ENCODE measurements around the gene SCNN1A.

Gene SCNN1A

DNA sequence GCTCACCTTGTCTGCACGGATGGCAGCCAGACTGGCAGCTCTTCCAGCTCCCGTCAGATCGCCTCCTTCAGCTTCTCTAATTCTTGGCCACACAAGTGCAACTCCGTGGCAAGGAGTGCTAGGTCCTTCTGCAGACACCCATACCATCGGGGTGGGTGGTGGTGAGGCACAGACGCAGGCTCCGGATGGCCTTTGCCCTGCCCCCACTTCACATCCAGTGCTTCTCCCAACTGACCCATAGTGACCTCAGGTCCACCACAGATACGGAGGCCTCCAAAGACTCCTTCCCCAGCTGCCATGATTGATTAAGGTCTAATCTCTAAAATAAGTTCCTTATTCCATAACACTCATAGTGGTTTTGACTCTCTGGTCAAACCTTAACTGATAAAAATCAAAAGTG is 49.5 kb upstream of the SCNN1A start (continued):
- TF ChIP-seq, protein P1, sequence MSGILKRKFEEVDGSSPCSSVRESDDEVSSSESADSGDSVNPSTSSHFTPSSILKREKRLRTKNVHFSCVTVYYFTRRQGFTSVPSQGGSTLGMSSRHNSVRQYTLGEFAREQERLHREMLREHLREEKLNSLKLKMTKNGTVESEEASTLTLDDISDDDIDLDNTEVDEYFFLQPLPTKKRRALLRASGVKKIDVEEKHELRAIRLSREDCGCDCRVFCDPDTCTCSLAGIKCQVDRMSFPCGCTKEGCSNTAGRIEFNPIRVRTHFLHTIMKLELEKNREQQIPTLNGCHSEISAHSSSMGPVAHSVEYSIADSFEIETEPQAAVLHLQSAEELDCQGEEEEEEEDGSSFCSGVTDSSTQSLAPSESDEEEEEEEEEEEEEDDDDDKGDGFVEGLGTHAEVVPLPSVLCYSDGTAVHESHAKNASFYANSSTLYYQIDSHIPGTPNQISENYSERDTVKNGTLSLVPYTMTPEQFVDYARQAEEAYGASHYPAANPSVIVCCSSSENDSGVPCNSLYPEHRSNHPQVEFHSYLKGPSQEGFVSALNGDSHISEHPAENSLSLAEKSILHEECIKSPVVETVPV (CRISPR knock-in tag; IDR thresholded peaks at IDR 0.05) = no peak
- TF ChIP-seq CSDC2 (CRISPR knock-in tag; IDR thresholded peaks at IDR 0.05) = no peak

DNA sequence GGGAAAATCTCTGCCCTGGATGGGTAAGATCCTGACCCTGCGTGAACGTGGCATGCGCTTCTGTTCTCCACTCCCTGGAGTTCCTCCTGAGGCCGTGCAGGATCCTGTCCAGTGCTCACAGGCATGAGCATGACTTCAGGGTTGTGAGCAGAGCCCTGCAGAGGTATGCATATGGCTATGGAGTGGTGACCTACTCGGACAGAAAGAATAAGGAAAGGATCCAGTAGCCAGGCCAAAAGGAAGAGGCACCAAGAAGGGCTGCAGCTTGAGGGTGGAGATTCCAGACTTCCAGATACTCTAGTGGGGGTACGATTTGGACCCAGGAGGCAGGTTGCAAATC is 48.6 kb upstream of the SCNN1A start:
- TF ChIP-seq SNAI2 (CRISPR knock-in tag; IDR thresholded peaks at IDR 0.05) (no peak), TOX (CRISPR knock-in tag; IDR thresholded peaks at IDR 0.05; ENCODE audit: borderline replicate concordance) (no peak), OSR1 (CRISPR knock-in tag; IDR thresholded peaks at IDR 0.05) (no peak), ZFP30 (CRISPR knock-in tag; IDR thresholded peaks at IDR 0.05) (no peak), BACH2 (CRISPR knock-in tag; IDR thresholded peaks at IDR 0.05; ENCODE audit: borderline replicate concordance) (no peak), ISL1 (CRISPR knock-in tag; IDR thresholded peaks at IDR 0.05) (no peak), PPARA (CRISPR knock-in tag; IDR thresholded peaks at IDR 0.05; ENCODE audit: borderline replicate concordance) (no peak), ESRRG (CRISPR knock-in tag; IDR thresholded peaks at IDR 0.05) (no peak)
- TF ChIP-seq, protein P2, sequence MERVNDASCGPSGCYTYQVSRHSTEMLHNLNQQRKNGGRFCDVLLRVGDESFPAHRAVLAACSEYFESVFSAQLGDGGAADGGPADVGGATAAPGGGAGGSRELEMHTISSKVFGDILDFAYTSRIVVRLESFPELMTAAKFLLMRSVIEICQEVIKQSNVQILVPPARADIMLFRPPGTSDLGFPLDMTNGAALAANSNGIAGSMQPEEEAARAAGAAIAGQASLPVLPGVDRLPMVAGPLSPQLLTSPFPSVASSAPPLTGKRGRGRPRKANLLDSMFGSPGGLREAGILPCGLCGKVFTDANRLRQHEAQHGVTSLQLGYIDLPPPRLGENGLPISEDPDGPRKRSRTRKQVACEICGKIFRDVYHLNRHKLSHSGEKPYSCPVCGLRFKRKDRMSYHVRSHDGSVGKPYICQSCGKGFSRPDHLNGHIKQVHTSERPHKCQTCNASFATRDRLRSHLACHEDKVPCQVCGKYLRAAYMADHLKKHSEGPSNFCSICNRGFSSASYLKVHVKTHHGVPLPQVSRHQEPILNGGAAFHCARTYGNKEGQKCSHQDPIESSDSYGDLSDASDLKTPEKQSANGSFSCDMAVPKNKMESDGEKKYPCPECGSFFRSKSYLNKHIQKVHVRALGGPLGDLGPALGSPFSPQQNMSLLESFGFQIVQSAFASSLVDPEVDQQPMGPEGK (CRISPR knock-in tag; IDR thresholded peaks at IDR 0.05; ENCODE audit: borderline replicate concordance) = no peak
- TF ChIP-seq, protein P3, sequence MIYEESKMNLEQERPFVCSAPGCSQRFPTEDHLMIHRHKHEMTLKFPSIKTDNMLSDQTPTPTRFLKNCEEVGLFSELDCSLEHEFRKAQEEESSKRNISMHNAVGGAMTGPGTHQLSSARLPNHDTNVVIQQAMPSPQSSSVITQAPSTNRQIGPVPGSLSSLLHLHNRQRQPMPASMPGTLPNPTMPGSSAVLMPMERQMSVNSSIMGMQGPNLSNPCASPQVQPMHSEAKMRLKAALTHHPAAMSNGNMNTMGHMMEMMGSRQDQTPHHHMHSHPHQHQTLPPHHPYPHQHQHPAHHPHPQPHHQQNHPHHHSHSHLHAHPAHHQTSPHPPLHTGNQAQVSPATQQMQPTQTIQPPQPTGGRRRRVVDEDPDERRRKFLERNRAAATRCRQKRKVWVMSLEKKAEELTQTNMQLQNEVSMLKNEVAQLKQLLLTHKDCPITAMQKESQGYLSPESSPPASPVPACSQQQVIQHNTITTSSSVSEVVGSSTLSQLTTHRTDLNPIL (CRISPR knock-in tag; IDR thresholded peaks at IDR 0.05; ENCODE audit: low read depth) = no peak
- peak; percentile 46 for ATAC-seq

DNA sequence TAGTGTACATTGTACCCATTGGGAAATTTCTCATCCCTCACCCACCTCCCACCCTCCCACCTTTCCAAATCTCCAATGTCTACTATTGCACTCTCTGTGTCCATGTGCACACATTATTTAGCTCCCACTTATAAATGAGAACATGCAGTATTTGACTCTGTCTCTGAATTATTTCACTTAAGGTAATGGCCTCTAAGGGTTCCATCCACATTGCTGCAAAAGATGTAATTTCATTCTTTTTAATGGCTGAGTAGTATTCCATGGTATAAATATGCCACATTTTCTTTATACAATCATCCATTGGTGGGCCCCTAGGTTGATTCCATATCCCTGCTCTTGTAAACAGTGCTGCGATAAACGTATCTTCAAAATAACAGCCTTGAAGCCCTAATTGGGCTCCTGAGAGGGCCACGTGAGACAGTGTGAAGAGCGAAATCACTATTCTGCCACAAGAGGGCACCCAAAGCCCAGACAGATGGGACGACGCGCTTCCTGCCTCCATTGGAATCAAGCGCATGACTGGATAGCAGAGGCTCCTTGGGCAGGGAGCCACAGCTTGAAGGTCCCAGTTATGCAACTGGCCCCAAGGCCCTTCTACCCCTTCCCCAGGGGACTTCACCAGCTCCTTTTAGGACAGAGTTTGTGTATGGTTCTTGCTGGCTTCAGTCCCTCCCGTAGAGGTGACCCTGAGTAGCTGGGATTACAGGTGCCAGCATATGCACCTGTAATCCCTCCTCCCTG is 48.1 kb upstream of the SCNN1A start:
- peak; percentile 100 for ATAC-seq
- TF ChIP-seq ZNF70 (CRISPR knock-in tag; IDR thresholded peaks at IDR 0.05) (no peak), ARNTL (CRISPR knock-in tag; IDR thresholded peaks at IDR 0.05; ENCODE audit: borderline replicate concordance, low read depth) (no peak), ESRRG (CRISPR knock-in tag; IDR thresholded peaks at IDR 0.05) (no peak), TCF4 (CRISPR knock-in tag; IDR thresholded peaks at IDR 0.05; ENCODE audit: borderline replicate concordance) (no peak), OSR1 (CRISPR knock-in tag; IDR thresholded peaks at IDR 0.05) (no peak), CSDC2 (CRISPR knock-in tag; IDR thresholded peaks at IDR 0.05) (no peak), SNAI2 (CRISPR knock-in tag; IDR thresholded peaks at IDR 0.05) (no peak), TOX (CRISPR knock-in tag; IDR thresholded peaks at IDR 0.05; ENCODE audit: borderline replicate concordance) (no peak), ZFP30 (CRISPR knock-in tag; IDR thresholded peaks at IDR 0.05) (no peak), ZC3H10 (CRISPR knock-in tag; IDR thresholded peaks at IDR 0.05) (no peak)
- TF ChIP-seq, protein P1 (CRISPR knock-in tag; IDR thresholded peaks at IDR 0.05) = no peak
- TF ChIP-seq, protein P4, sequence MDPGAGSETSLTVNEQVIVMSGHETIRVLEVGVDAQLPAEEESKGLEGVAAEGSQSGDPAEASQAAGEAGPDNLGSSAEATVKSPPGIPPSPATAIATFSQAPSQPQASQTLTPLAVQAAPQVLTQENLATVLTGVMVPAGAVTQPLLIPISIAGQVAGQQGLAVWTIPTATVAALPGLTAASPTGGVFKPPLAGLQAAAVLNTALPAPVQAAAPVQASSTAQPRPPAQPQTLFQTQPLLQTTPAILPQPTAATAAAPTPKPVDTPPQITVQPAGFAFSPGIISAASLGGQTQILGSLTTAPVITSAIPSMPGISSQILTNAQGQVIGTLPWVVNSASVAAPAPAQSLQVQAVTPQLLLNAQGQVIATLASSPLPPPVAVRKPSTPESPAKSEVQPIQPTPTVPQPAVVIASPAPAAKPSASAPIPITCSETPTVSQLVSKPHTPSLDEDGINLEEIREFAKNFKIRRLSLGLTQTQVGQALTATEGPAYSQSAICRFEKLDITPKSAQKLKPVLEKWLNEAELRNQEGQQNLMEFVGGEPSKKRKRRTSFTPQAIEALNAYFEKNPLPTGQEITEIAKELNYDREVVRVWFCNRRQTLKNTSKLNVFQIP (CRISPR knock-in tag; IDR thresholded peaks at IDR 0.05; ENCODE audit: borderline replicate concordance, low read depth) = no peak
- TF ChIP-seq, protein P3 (CRISPR knock-in tag; IDR thresholded peaks at IDR 0.05; ENCODE audit: low read depth) = no peak

DNA sequence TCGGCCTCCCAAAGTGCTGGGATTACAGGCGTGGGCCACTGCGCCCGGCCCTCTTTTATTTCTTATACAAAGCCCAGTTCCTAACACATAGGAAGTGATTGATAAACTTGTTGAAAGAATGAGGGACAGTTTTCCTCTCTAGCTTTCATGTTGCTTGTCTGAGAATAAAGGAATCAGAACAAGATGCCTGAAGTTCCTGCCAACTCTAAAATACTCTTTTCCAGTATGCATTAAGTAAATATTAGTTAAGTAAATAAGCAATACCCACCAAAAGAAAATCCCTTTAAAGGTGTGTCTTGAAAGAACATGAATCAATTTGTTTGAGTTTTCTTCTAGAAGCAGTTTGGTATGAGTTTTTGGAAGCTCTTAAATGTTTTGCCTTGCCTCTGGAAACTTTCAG is 45.0 kb upstream of the SCNN1A start:
- TF ChIP-seq BACH2 (CRISPR knock-in tag; IDR thresholded peaks at IDR 0.05; ENCODE audit: borderline replicate concordance) (no peak), ZC3H10 (CRISPR knock-in tag; IDR thresholded peaks at IDR 0.05) (no peak), ZNF565 (CRISPR knock-in tag; conservative IDR thresholded peaks at IDR 0.05; ENCODE audit: low read depth) (no peak)

More for the DNA sequence above, 45.0 kb upstream of the SCNN1A start:
- no peak for ATAC-seq
